Measurements from ENCODE around the gene METTL24.
"Not testable (repeated sequence)": the region's sequence is repeated elsewhere in the genome, so short reads cannot be mapped to it uniquely, and the experiment has no call there.

METTL24 gene

GRCh38 chr6:110359556-110359955, 1.4 kb upstream of the METTL24 start:
- no peak for DNase-seq

GRCh38 chr6:110358553-110359160, 508 bp upstream of the METTL24 start:
- no peak for DNase-seq

GRCh38 chr6:110357298-110357663, 868 bp downstream of the METTL24 start:
- no peak for DNase-seq

GRCh38 chr6:110356778-110357177, 1.4 kb downstream of the METTL24 start:
- DNase-seq: no peak

- DNase-seq: no peak
These were observed 2.4 kb downstream of the METTL24 start for GRCh38 chr6:110355727-110356126.

GRCh38 chr6:110355022-110355421, 3.1 kb downstream of the METTL24 start:
- no peak for DNase-seq

GRCh38 chr6:110354153-110354552, 4.0 kb downstream of the METTL24 start:
- no peak for DNase-seq

- DNase-seq: no peak
These were observed 4.6 kb downstream of the METTL24 start for GRCh38 chr6:110353457-110354001.

- DNase-seq: peak; percentile 64
These were observed 5.4 kb downstream of the METTL24 start for GRCh38 chr6:110352563-110353262.

- no peak for DNase-seq
These were observed 6.2 kb downstream of the METTL24 start for GRCh38 chr6:110351986-110352385.

- DNase-seq: no peak
These were observed 6.6 kb downstream of the METTL24 start for GRCh38 chr6:110351546-110351945.

GRCh38 chr6:110350593-110350992, 7.6 kb downstream of the METTL24 start:
- DNase-seq: not testable (repeated sequence)

GRCh38 chr6:110348961-110349690, 9.0 kb downstream of the METTL24 start:
- no peak for DNase-seq

GRCh38 chr6:110345025-110345424, 13.1 kb downstream of the METTL24 start:
- no peak for DNase-seq

GRCh38 chr6:110342759-110343158, 15.4 kb downstream of the METTL24 start:
- no peak for DNase-seq

GRCh38 chr6:110341663-110342596, 16.2 kb downstream of the METTL24 start:
- peak; percentile 32 for DNase-seq

- DNase-seq: no peak
These were observed 17.1 kb downstream of the METTL24 start for GRCh38 chr6:110341067-110341466.

GRCh38 chr6:110340392-110340965, 17.7 kb downstream of the METTL24 start:
- DNase-seq: no peak

- DNase-seq: no peak
These were observed 19.2 kb downstream of the METTL24 start for GRCh38 chr6:110338820-110339470.

- DNase-seq: no peak
These were observed 20.7 kb downstream of the METTL24 start for GRCh38 chr6:110337486-110337885.

GRCh38 chr6:110334423-110335180, 23.5 kb downstream of the METTL24 start:
- DNase-seq: no peak

Data from hematopoietic multipotent progenitor cell treated with erythropoietin and hydrocortisone succinate and interleukin-3 and kit ligand, for 8 days (in vitro differentiated cells).